Testis (tissue), 3 donors: Measurements from ENCODE around the gene RASGRF1. TPM values are rescaled to one million over a fixed set of nuclear protein-coding genes. Genes with fewer than 3 reads are reported as not detected.

Experiments used
- DNase-seq: peaks from one replicate; pipeline ENCODE4 v3.0.0-alpha.2; 2019
- H3K27ac ChIP-seq, 2 donors: fragments of 200-600 bp; sonication (generic); one replicate each; pipeline ENCODE4 v1.5.1; 2019
- H3K27me3 ChIP-seq: fragments of 200-600 bp; sonication (generic); one replicate; pipeline ENCODE4 v1.5.1; 2019
- H3K36me3 ChIP-seq: fragments of 200-600 bp; sonication (generic); one replicate; pipeline ENCODE4 v1.5.1; 2017; ENCODE audit warnings: low read depth; ENCODE audit errors: missing control alignments
- H3K4me1 ChIP-seq: fragments of 200-600 bp; sonication (generic); one replicate; pipeline ENCODE4 v1.5.1; 2019
- H3K4me3 ChIP-seq, 2 donors: fragments of 200-600 bp; sonication (generic); one replicate each; pipeline ENCODE4 v1.5.1; 2017 to 2019
- H3K9me3 ChIP-seq: fragments of 200-600 bp; sonication (generic); one replicate; pipeline ENCODE4 v1.5.1; 2017
- POLR2A ChIP-seq: fragments of 450-650 bp; IDR thresholded peaks from one replicate; pipeline ENCODE4 v1.6.1; 2017; ENCODE audit warnings: antibody characterized with exemption, mild to moderate bottlenecking, moderate library complexity
- whole genome bisulfite sequencing, 2 donors: methylation state at CpG; one replicate each; pipeline ENCODE4 v1.1.5; 2018; 5-methylcytosine and 5-hydroxymethylcytosine counted together
- intact Hi-C: fragments of 100-400 bp; cut with DNase I; formaldehyde crosslinking; loops from one replicate; pipeline ENCODE4 v1.15.1; 2023; ENCODE audit warnings: low total_unique reads
- polyA plus RNA-seq: library from polyadenylated mRNA; stranded (reverse); fragments of 350-450 nt; fragmentation: Illumina TruSeq; extraction: RNeasy Lipid Tissue Mini Kit (QIAGEN cat#74804); gene quantifications from one replicate; pipeline ENCODE4 v1.2.3, GENCODE V29; 2014; ENCODE audit warnings: low read depth, low replicate concordance; ENCODE audit not compliant: insufficient read depth
- total RNA-seq, 2 donors: library from RNA; depleted of rRNA; stranded (reverse); fragments of >200 nt; gene quantifications; one replicate each; pipeline ENCODE4 v1.2.3, GENCODE V29; 2016
- TF ChIP-seq, protein P1 (sequence below), 3 experiments: fragments of 450-650 bp in 2 of 3; fragments of 200-600 bp in 1 of 3; sonication (generic) in 1 of 3; IDR thresholded peaks; one replicate each; pipeline ENCODE4 v1.5.1; 2016 to 2019; ENCODE audit warnings: antibody characterized with exemption in 3 of 3, mild to moderate bottlenecking in 2 of 3, moderate library complexity in 1 of 3

Gene RASGRF1
- total and polyA plus RNA-seq, 3 donors from 2014 or later = 2.6 to 3.3 (median 3.1) TPM

DNA sequence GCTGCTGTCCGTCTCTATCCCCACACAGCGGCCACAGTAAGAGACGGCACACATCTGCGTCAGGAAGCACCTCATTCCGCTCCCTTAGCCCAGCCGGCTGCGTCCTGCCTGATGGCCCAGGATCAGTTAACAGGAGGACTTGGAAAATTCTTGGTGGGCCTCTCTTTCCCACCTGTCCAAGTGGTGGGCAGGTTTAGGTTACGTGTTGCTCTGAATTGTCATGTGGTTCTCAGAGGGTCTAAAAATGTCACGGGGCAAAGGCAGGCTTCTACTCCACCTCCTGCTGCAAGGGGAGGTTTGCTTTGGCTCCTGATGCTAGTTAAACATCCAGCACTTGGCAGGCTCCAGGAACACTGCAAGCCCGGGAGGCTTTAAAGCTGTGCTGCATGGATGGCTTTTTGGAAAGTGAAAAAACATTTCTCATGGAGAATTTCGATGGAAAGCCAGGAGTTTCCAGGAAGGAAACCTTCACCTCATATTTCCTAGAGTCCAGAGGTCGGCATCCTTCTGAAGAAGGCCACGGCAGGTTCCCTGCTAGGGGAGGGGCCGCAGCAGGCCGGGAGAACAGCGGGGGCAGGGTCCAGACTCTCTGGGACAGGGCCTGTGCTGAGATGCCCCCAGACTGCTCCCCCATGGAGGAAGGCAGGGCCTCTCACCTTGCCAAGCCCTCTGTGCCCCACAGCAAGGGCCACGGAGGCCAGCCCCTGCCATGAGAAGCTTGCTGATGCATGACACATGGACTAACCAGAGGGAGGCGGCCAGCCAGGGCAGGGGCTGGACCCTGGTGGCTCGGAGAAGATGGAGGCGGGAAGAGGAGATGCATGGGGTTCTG is 156.5 kb downstream of the RASGRF1 start:
- Histone ChIP-seq H3K4me1 (peaks cover 25% of the 10 kb centered on the region), H3K9me3 (no peaks in the 10 kb centered on the region), H3K36me3 (no peaks in the 10 kb centered on the region), H3K4me3 (no peak overlapping the region), H3K27ac (peak overlapping the region; percentile 19 to 64), H3K27me3 (no peaks in the 10 kb centered on the region)
- 54 to 55% methylated on average over 15 to 20 of the region's 20 CpGs for WGBS, 2 donors
- TF ChIP-seq, protein P1, sequence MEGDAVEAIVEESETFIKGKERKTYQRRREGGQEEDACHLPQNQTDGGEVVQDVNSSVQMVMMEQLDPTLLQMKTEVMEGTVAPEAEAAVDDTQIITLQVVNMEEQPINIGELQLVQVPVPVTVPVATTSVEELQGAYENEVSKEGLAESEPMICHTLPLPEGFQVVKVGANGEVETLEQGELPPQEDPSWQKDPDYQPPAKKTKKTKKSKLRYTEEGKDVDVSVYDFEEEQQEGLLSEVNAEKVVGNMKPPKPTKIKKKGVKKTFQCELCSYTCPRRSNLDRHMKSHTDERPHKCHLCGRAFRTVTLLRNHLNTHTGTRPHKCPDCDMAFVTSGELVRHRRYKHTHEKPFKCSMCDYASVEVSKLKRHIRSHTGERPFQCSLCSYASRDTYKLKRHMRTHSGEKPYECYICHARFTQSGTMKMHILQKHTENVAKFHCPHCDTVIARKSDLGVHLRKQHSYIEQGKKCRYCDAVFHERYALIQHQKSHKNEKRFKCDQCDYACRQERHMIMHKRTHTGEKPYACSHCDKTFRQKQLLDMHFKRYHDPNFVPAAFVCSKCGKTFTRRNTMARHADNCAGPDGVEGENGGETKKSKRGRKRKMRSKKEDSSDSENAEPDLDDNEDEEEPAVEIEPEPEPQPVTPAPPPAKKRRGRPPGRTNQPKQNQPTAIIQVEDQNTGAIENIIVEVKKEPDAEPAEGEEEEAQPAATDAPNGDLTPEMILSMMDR (IDR thresholded peaks at IDR 0.05) = no peak
- TF ChIP-seq POLR2A = no peak
- peak; percentile 71 for DNase-seq
- intact Hi-C loops = no loop called here

DNA sequence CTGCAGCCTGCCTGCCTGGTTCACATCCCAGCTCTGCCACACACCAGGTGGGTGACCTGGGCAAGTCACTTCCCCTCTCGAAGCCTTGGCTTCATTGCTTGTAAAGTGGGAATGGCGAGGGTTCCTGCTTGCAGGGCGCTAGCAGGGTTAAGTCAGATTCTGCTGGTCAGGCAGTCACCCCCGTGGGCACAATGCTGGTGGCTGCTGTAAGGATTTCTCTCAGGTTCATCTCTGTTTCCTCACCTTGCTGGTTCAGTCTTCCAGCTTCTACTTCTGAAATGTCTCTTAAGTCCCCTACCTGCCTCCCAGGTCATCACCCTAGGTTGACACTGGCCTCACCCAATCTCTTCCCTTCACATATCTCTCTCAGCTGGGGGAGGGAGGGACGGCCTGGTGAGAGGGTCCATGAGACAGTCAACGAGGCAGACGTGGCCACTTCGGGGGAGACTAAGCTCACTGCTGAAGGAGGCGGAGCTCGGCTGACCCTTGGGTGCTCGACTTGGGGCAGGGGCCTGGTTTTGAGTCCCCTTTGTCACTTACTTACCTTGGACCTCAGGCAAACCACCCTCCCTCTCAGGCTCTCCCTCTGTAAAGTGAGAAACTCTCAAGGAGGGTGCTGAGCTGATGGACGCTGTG is 157.3 kb downstream of the RASGRF1 start:
- Histone ChIP-seq H3K9me3 (no peaks in the 10 kb centered on the region), H3K4me1 (peaks cover 25% of the 10 kb centered on the region), H3K4me3 (no peak overlapping the region), H3K36me3 (no peaks in the 10 kb centered on the region), H3K27me3 (no peaks in the 10 kb centered on the region), H3K27ac (peak overlapping the region; percentile 19 to 64)
- DNase-seq = no peak
- intact Hi-C loops = no loop called here
- no peak for TF ChIP-seq POLR2A
- TF ChIP-seq, protein P1 (IDR thresholded peaks at IDR 0.05) = no peak
- WGBS, 2 donors = 81% methylated on average over 12 of the region's 12 CpGs

DNA sequence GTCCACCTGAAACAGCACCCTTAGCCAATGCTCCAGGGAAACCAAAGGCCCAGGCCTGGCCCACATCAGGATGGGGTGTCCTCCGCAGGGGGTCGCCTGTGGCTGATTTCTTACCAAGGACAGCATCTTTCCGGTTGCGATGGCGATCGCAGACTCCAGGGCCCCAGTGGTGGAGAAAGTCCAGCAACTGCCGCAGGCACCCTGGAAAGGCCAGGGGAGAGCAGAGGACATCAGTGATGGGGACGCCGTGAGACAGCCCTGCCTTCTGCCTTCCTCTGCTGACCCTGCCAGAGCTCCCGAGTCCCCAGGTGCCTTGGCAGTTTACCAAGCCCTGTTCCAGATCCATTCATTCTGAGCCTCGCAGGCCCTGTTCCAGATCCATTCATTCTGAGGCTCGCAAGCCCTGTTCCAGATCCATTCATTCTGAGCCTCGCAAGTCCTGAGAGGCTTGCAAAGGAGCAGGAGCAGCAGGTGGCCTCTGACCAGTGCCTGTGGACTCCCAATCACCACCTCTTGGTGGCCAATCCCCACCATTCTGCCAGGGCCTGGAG is 158.2 kb downstream of the RASGRF1 start:
- intact Hi-C loops = no loop called here
- H3K4me1 ChIP-seq = peaks cover 16% of the 10 kb centered on the region
- H3K4me3 ChIP-seq = no peak overlapping the region
- 84 to 91% methylated on average over 3 to 13 of the region's 13 CpGs for WGBS, 2 donors
- no peaks in the 10 kb centered on the region for H3K36me3 ChIP-seq
- TF ChIP-seq, protein P1 (IDR thresholded peaks at IDR 0.05) = no peak
- no peak for TF ChIP-seq POLR2A
- no peaks in the 10 kb centered on the region for H3K27me3 ChIP-seq
- H3K27ac ChIP-seq = no peak overlapping the region
- no peak for DNase-seq
- H3K9me3 ChIP-seq = no peaks in the 10 kb centered on the region

DNA sequence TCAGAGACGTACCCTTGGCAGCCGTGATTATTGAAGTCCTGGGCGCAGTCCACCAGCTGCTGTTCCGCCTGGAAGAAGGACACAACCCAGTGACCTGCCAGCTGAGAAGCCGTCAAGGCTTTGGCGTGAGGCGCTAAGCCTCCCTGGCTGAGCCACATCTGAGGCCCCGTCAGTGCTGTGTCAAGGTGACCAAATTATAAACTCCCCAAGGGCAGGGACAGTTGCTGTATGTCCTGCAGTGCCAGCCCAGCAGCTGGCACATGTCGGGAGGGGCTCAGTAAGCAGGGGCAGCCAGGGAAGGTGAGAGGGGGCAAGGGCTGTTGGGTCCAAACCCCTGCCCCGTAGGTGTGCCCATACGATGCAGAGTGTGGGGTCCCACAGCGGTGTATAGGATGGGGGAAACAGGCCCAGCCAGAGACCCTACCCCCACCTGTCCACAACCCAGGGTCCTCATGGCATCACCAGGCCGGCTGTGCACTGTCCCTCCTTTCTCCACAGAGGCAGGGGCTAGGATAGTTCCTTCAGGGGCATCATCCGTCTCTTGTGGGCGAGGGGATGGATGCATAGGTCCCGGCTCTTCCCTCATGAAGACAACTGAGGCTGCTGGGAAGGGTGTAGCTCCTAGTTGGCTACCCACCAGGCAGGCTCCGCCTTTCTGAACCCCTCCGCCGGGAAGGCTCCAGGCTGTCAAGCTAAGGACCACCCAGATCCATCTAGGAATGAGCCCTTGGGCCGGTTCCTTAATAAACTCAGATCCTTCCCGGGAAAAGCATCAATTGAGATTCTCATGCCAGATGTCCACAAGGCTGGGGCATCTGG is 158.9 kb downstream of the RASGRF1 start:
- Histone ChIP-seq H3K27ac (no peak overlapping the region), H3K4me1 (peaks cover 11% of the 10 kb centered on the region), H3K27me3 (no peaks in the 10 kb centered on the region), H3K9me3 (no peaks in the 10 kb centered on the region), H3K4me3 (no peak overlapping the region), H3K36me3 (no peaks in the 10 kb centered on the region)
- TF ChIP-seq, protein P1 (IDR thresholded peaks at IDR 0.05) = no peak
- no peak for TF ChIP-seq POLR2A
- intact Hi-C loops = no loop called here
- 67 to 86% methylated on average over 1 to 21 of the region's 21 CpGs for WGBS, 2 donors
- no peak for DNase-seq
